H1 (cell line): Measurements from ENCODE around the gene FSTL4. TPM values are rescaled to one million over a fixed set of nuclear protein-coding genes. Genes with fewer than 3 reads are reported as not detected.

Experiments used
- CTCF ChIA-PET: fragments of 300-600 bp; sonication (Branson Sonifier 250); formaldehyde crosslinking; loops from one replicate; lab custom pipeline; 2021; ENCODE audit not compliant: partially characterized antibody; lab: Charles Lee
- POLR2A ChIA-PET: fragments of 300-600 bp; sonication (Branson Sonifier 250); formaldehyde crosslinking; loops from one replicate; lab custom pipeline; 2021; ENCODE audit warnings: inconsistent platforms; ENCODE audit not compliant: partially characterized antibody; lab: Charles Lee
- DNase-seq, 2 experiments: peaks; one replicate each; pipeline versions ENCODE4 v3.0.0 to v3.0.0-alpha.2; 2010 to 2022; ENCODE audit warnings: low spot score in 2 of 2, low read depth in 1 of 2, mixed read lengths in 1 of 2
- FAIRE-seq: peaks from 2 replicates; lab custom pipeline; 2011; peaks lifted over from hg19 to GRCh38; lab: Jason Lieb, UNC
- H2AFZ ChIP-seq: 2 replicates; pipeline ENCODE4 v1.8.1; 2012; ENCODE audit warnings: low read length, inconsistent platforms
- H2AK5ac ChIP-seq: 2 replicates; pipeline ENCODE4 v1.6.1; 2013; ENCODE audit warnings: low read depth, low read length
- H2BK120ac ChIP-seq: replicated peaks from 2 replicates; pipeline ENCODE3; 2013; ENCODE audit warnings: low read depth, low read length, inconsistent platforms
- H2BK12ac ChIP-seq: 2 replicates; pipeline ENCODE4 v1.6.1; 2013; ENCODE audit warnings: low read depth, low read length
- H2BK15ac ChIP-seq: 2 replicates; pipeline ENCODE4 v1.6.1; 2013; ENCODE audit warnings: low read length
- H2BK20ac ChIP-seq: 2 replicates; pipeline ENCODE4 v1.6.1; 2013; ENCODE audit warnings: low read length
- H2BK5ac ChIP-seq: 2 replicates; pipeline ENCODE4 v1.6.1; 2013; ENCODE audit warnings: low read depth, low read length
- H3K14ac ChIP-seq: 2 replicates; pipeline ENCODE4 v1.6.1; 2013; ENCODE audit warnings: inconsistent platforms; ENCODE audit not compliant: insufficient read length
- H3K18ac ChIP-seq: 2 replicates; pipeline ENCODE4 v1.6.1; 2013; ENCODE audit warnings: low read length; ENCODE audit errors: extremely low read depth
- H3K23ac ChIP-seq: 2 replicates; pipeline ENCODE4 v1.6.1; 2013; ENCODE audit warnings: inconsistent platforms; ENCODE audit not compliant: insufficient read length
- H3K23me2 ChIP-seq: 2 replicates; pipeline ENCODE4 v1.6.1; 2013; ENCODE audit warnings: low read depth, low read length
- H3K27ac ChIP-seq: 2 replicates; pipeline ENCODE4 v1.6.1; 2011; ENCODE audit warnings: low read depth, low read length, inconsistent platforms
- H3K27me3 ChIP-seq, 4 experiments: replicated peaks in 1 of 4; 1 replicate in 1 of 4; 2 replicates in 3 of 4; pipeline versions ENCODE4 v1.6.1 to v1.8.1; 2011 to 2013; ENCODE audit warnings: low read length in 3 of 4, mild to moderate bottlenecking in 3 of 4, inconsistent platforms in 2 of 4, mixed read lengths in 2 of 4, moderate library complexity in 1 of 4; ENCODE audit not compliant: control insufficient read depth in 3 of 4, insufficient read depth in 3 of 4; ENCODE audit errors: extremely low read depth in 1 of 4
- H3K36me3 ChIP-seq, 4 experiments: 2 replicates each; pipeline versions ENCODE4 v1.6.1 to v1.8.1; 2011 to 2013; ENCODE audit warnings: mild to moderate bottlenecking in 4 of 4, low read length in 3 of 4, moderate library complexity in 2 of 4, control low read depth in 1 of 4, inconsistent platforms in 1 of 4; ENCODE audit not compliant: insufficient read depth in 4 of 4, control insufficient read depth in 2 of 4
- H3K4ac ChIP-seq: replicated peaks from 2 replicates; pipeline ENCODE3; 2013; ENCODE audit warnings: low read length, low read depth, mixed read lengths, inconsistent platforms; ENCODE audit not compliant: insufficient read length
- H3K4me1 ChIP-seq, 4 experiments: replicated peaks in 1 of 4; 1 replicate in 1 of 4; 2 replicates in 3 of 4; pipeline versions ENCODE4 v1.6.1 to v1.8.1; 2011 to 2013; ENCODE audit warnings: low read length in 3 of 4, inconsistent platforms in 2 of 4, mixed read lengths in 1 of 4; ENCODE audit not compliant: insufficient read depth in 4 of 4, control insufficient read depth in 3 of 4
- H3K4me2 ChIP-seq, 2 experiments: 2 replicates each; pipeline versions ENCODE4 v1.6.1 to v1.8.1; 2011 to 2013; ENCODE audit warnings: low read depth in 2 of 2, low read length in 2 of 2, control low read depth in 1 of 2, inconsistent platforms in 1 of 2, mild to moderate bottlenecking in 1 of 2; ENCODE audit not compliant: insufficient read depth in 1 of 2
- H3K4me3 ChIP-seq, 4 experiments: fragments of 200-600, 300-600 bp in 1 of 4; sonication (generic), shearing (Covaris generic), sonication (Bioruptor Twin) in 1 of 4; 2 replicates each; pipeline versions ENCODE4 v1.5.1 to v1.8.1; 2011 to 2016; ENCODE audit warnings: low read length in 4 of 4, low read depth in 3 of 4, control low read depth in 2 of 4, inconsistent platforms in 2 of 4, mild to moderate bottlenecking in 2 of 4, mixed read lengths in 1 of 4, moderate library complexity in 1 of 4; ENCODE audit not compliant: insufficient read depth in 2 of 4; ENCODE audit errors: extremely low read depth in 1 of 4
- H3K56ac ChIP-seq: replicated peaks from 2 replicates; pipeline ENCODE3; 2013; ENCODE audit warnings: low read depth, mild to moderate bottlenecking, mixed read lengths, low read length, inconsistent platforms; ENCODE audit not compliant: insufficient read length
- H3K79me1 ChIP-seq: 2 replicates; pipeline ENCODE4 v1.6.1; 2013; ENCODE audit warnings: low read depth, low read length, control low read depth
- H3K79me2 ChIP-seq, 2 experiments: 2 replicates each; pipeline versions ENCODE4 v1.6.1 to v1.8.1; 2012 to 2013; ENCODE audit warnings: low read length in 2 of 2, mild to moderate bottlenecking in 2 of 2, inconsistent platforms in 1 of 2; ENCODE audit not compliant: insufficient read depth in 2 of 2, control insufficient read depth in 1 of 2
- H3K9ac ChIP-seq, 4 experiments: replicated peaks in 1 of 4; 1 replicate in 1 of 4; 2 replicates in 3 of 4; pipeline versions ENCODE4 v1.6.1 to v1.8.1; 2011 to 2013; ENCODE audit warnings: low read depth in 3 of 4, low read length in 3 of 4, control low read depth in 2 of 4, mild to moderate bottlenecking in 2 of 4, moderate library complexity in 2 of 4, inconsistent platforms in 1 of 4; ENCODE audit errors: extremely low read depth in 1 of 4
- H3K9me3 ChIP-seq, 2 experiments: 2 replicates each; pipeline versions ENCODE4 v1.6.1 to v1.8.1; 2012 to 2013; ENCODE audit warnings: mild to moderate bottlenecking in 2 of 2, moderate library complexity in 2 of 2, control low read depth in 1 of 2, inconsistent platforms in 1 of 2, low read depth in 1 of 2, low read length in 1 of 2, mixed read lengths in 1 of 2; ENCODE audit not compliant: insufficient read depth in 2 of 2
- H4K20me1 ChIP-seq, 2 experiments: replicated peaks in 1 of 2; 2 replicates each; pipeline versions ENCODE3 to v1.8.1; 2011 to 2013; ENCODE audit warnings: inconsistent platforms in 2 of 2, low read length in 2 of 2, mild to moderate bottlenecking in 1 of 2; ENCODE audit not compliant: insufficient read depth in 2 of 2, control insufficient read depth in 1 of 2
- H4K5ac ChIP-seq: 2 replicates; pipeline ENCODE4 v1.6.1; 2013; ENCODE audit warnings: low read length, low read depth, mixed read lengths, inconsistent platforms; ENCODE audit not compliant: insufficient read length
- H4K8ac ChIP-seq: 2 replicates; pipeline ENCODE4 v1.8.0; 2013; ENCODE audit warnings: mild to moderate bottlenecking, moderate library complexity, low read length, inconsistent platforms; ENCODE audit not compliant: insufficient read depth; ENCODE audit errors: extremely low read depth
- H4K91ac ChIP-seq: replicated peaks from 2 replicates; pipeline ENCODE3; 2013; ENCODE audit warnings: low read length, mixed read lengths, inconsistent platforms; ENCODE audit not compliant: insufficient read length
- BACH1 ChIP-seq: IDR thresholded peaks from 2 replicates; pipeline ENCODE4 v1.6.1; 2012; ENCODE audit warnings: low read length, improper control_type of control experiment
- CBX5 ChIP-seq: fragments of 300-800, 300-1000 bp; sonication (generic); IDR thresholded peaks from 2 replicates; pipeline ENCODE4 v1.7.1; 2016; ENCODE audit warnings: antibody characterized with exemption, low read length, low read depth
- CTBP2 ChIP-seq: IDR thresholded peaks from 2 replicates; pipeline ENCODE4 v1.7.0; 2011; ENCODE audit warnings: borderline replicate concordance, mild to moderate bottlenecking, moderate library complexity, mixed read lengths, low read length; ENCODE audit not compliant: insufficient read depth, insufficient read length
- E2F6 ChIP-seq: IDR thresholded peaks from 2 replicates; pipeline ENCODE4 v1.6.1; 2012; ENCODE audit warnings: inconsistent platforms
- HDAC6 ChIP-seq: IDR thresholded peaks from one replicate; pipeline ENCODE4 v1.7.1; 2012; ENCODE audit warnings: low read depth, mild to moderate bottlenecking, inconsistent platforms, low read length, moderate library complexity
- POLR2A ChIP-seq, 2 experiments: IDR thresholded peaks; 1 replicate in 1 of 2; 2 replicates in 1 of 2; pipeline ENCODE4 v1.6.1; 2011; ENCODE audit warnings: low read depth in 2 of 2, low read length in 2 of 2, mild to moderate bottlenecking in 2 of 2; ENCODE audit errors: control extremely low read depth in 1 of 2
- POLR2AphosphoS5 ChIP-seq: IDR thresholded peaks from 2 replicates; pipeline ENCODE4 v1.6.1; 2011; ENCODE audit warnings: low read depth, low read length
- SRF ChIP-seq: IDR thresholded peaks from 2 replicates; pipeline ENCODE4 v1.6.1; 2011; ENCODE audit warnings: mild to moderate bottlenecking, low read depth, low read length, moderate library complexity
- TBP ChIP-seq: IDR thresholded peaks from 2 replicates; pipeline ENCODE4 v1.6.1; 2011; ENCODE audit warnings: low read depth, low read length, improper control_type of control experiment
- WGBS, 2 experiments: shearing (Covaris generic) in 1 of 2; methylation state at CpG; one replicate each; pipeline versions ENCODE4 v1.1.6 to v1.1.7; 2013 to 2015; ENCODE audit warnings: low lambda C conversion rate in 2 of 2, mixed read lengths in 2 of 2, inconsistent platforms in 1 of 2, low coverage in 1 of 2, missing lambda C conversion rate in 1 of 2; ENCODE audit not compliant: insufficient replicate concordance in 2 of 2, insufficient coverage in 1 of 2, insufficient read length in 1 of 2; ENCODE audit errors: extremely low coverage in 1 of 2, missing lambda C conversion rate in 1 of 2; 5-methylcytosine and 5-hydroxymethylcytosine counted together
- polyA plus RNA-seq, 7 experiments: library from polyadenylated mRNA; depleted of rRNA in 3 of 7; stranded (reverse) in 5 of 7; unstranded in 2 of 7; fragments of >200 nt in 5 of 7; fragments of 200-250 nt in 2 of 7; gene quantifications; 1 replicate in 5 of 7; 2 replicates in 1 of 7; 4 replicates in 1 of 7; pipeline versions ENCODE4 v1.2.1 to v1.2.3, GENCODE V29; 2011 to 2013; ENCODE audit warnings: missing spikeins in 2 of 7, mixed read lengths in 2 of 7
- total RNA-seq: library from RNA; stranded (reverse); fragmentation: NEBNext Ultra II Directional; extraction: Animal tissue kit (Norgen Biotek cat#: 25700); gene quantifications from 2 replicates; pipeline ENCODE4 v1.2.1, GENCODE V29; 2021

Gene FSTL4
- total and polyA plus RNA-seq, 2 of the 8 experiments (the other 6 are each of a cell fraction or from before 2014, with no cell fraction given), result 3.1 to 4.1 TPM

GRCh38 chr5:133638436-133638835, 26.1 kb upstream of the FSTL4 start:
- Histone ChIP-seq H3K27ac (no peak overlapping the region), H2AK5ac (no peak overlapping the region), H2BK5ac (no peak overlapping the region), H3K27me3 (no peaks in the 10 kb centered on the region), H3K4me2 (no peak overlapping the region), H2BK20ac (no peak overlapping the region), H3K14ac (no peak overlapping the region), H2BK12ac (no peak overlapping the region), H3K36me3 (no peaks in the 10 kb centered on the region), H3K23ac (no peak overlapping the region), H3K79me2 (no peaks in the 10 kb centered on the region), H3K4me3 (no peak overlapping the region), H3K9me3 (no peaks in the 10 kb centered on the region), H4K8ac (no peak overlapping the region), H4K5ac (no peak overlapping the region), H2AFZ (no peak overlapping the region), H4K91ac (no peak overlapping the region), H3K79me1 (no peaks in the 10 kb centered on the region), H3K18ac (no peak overlapping the region), H2BK15ac (no peak overlapping the region), H3K23me2 (no peaks in the 10 kb centered on the region), H3K4ac (no peak overlapping the region), H4K20me1 (no peaks in the 10 kb centered on the region), H3K4me1 (peaks cover 0 to 3% (median 0%) of the 10 kb centered on the region in 4 experiments; a peak in 1 of 7 replicates), H3K9ac (no peak overlapping the region), H2BK120ac (no peak overlapping the region), H3K56ac (no peak overlapping the region)
- no peak for TF ChIP-seq POLR2AphosphoS5
- TF ChIP-seq POLR2A (IDR thresholded peaks at IDR 0.05; ENCODE audit: control extremely low read depth in 1 of 2, low read depth in 2 of 2, low read length in 2 of 2), result no peak
- TF ChIP-seq BACH1, result no peak
- TF ChIP-seq CTBP2, result no peak
- TF ChIP-seq TBP, result no peak
- TF ChIP-seq HDAC6, result no peak
- no peak for TF ChIP-seq SRF
- no peak for TF ChIP-seq CBX5
- TF ChIP-seq E2F6, result no peak
- FAIRE-seq (no peak), DNase-seq (no peak)
- 80% methylated on average over 4 of the region's 4 CpGs; no CpG with 5 or more reads in 1 of the 2 experiments for WGBS, 2 experiments
- POLR2A ChIA-PET, result no interaction called here
- CTCF ChIA-PET, result interaction anchor here (0.8 to 1.9 kb wide), 7 partner anchors 8 to 358 kb away, joined by 3 to 5 read pairs (median 4); no protein-coding TSS in a partner anchor
